ENCODE results near the gene TMEM59L.
A peak's percentile ranks its signal among the peaks of the same experiment; 100 is the strongest.

TMEM59L gene

GRCh38 chr19:18611327-18612050 is 1.2 kb upstream of the TMEM59L start:
- DNase-seq (ENCODE audit: low read depth, low spot score) = no peak
- H3K4me3 ChIP-seq (ENCODE audit: low read depth, low read length) = no peak overlapping the region
- ChIA-PET POLR2A (no interaction called here), CTCF (interaction anchor here (0.6 to 3.5 kb wide), 2 partner anchors 17 to 20 kb away, joined by 4 to 16 read pairs; no protein-coding TSS in a partner anchor)
- TF ChIP-seq, protein P1, sequence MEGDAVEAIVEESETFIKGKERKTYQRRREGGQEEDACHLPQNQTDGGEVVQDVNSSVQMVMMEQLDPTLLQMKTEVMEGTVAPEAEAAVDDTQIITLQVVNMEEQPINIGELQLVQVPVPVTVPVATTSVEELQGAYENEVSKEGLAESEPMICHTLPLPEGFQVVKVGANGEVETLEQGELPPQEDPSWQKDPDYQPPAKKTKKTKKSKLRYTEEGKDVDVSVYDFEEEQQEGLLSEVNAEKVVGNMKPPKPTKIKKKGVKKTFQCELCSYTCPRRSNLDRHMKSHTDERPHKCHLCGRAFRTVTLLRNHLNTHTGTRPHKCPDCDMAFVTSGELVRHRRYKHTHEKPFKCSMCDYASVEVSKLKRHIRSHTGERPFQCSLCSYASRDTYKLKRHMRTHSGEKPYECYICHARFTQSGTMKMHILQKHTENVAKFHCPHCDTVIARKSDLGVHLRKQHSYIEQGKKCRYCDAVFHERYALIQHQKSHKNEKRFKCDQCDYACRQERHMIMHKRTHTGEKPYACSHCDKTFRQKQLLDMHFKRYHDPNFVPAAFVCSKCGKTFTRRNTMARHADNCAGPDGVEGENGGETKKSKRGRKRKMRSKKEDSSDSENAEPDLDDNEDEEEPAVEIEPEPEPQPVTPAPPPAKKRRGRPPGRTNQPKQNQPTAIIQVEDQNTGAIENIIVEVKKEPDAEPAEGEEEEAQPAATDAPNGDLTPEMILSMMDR (IDR thresholded peaks at IDR 0.05; ENCODE audit: insufficient read depth, low read length, missing control alignments) = no peak

- POLR2A ChIA-PET = no interaction called here
- TF ChIP-seq, protein P1 (IDR thresholded peaks at IDR 0.05; ENCODE audit: insufficient read depth, low read length, missing control alignments) = no peak
- H3K4me3 ChIP-seq (ENCODE audit: low read depth, low read length) = peak overlapping the region; percentile 48
- DNase-seq (ENCODE audit: low read depth, low spot score) = no peak
- CTCF ChIA-PET = interaction anchor here (0.6 to 3.5 kb wide), 2 partner anchors 18 to 21 kb away, joined by 4 to 16 read pairs; no protein-coding TSS in a partner anchor
These were observed 459 bp upstream of the TMEM59L start for GRCh38 chr19:18612051-18612771.

GRCh38 chr19:18613589-18614234 is 1.0 kb downstream of the TMEM59L start:
- TF ChIP-seq, protein P1 (IDR thresholded peaks at IDR 0.05; ENCODE audit: insufficient read depth, low read length, missing control alignments) = no peak
- POLR2A ChIA-PET = interaction anchor here (0.5 kb wide), 1 partner anchor 174 kb away, joined by 3 read pairs; no protein-coding TSS in a partner anchor
- no peak overlapping the region for H3K4me3 ChIP-seq (ENCODE audit: low read depth, low read length)
- no peak for DNase-seq (ENCODE audit: low read depth, low spot score)
- CTCF ChIA-PET = interaction anchor here (0.9 to 3.5 kb wide), 2 partner anchors 19 to 234 kb away, joined by 3 to 16 read pairs; no protein-coding TSS in a partner anchor

DNA sequence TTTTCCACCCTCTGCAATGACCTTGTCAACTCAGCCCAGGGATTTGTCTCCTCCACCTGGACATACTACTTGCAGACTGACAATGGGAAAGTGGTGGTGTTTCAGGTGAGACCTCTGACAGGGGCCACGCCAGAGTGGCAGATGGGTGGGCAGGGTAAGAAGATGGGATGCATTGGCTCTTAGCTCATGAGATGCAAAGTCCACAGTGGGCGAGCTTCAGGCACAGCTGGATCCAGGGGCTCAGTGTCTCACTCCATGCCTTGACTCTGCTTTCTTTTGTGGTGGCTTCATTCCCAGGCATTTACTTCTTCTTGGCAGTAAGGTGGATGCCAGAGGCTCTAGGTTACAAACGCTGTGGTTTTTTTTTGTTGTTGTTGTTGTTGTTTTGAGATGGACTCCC is 3.4 kb downstream of the TMEM59L start:
- no peak for DNase-seq (ENCODE audit: low read depth, low spot score)
- TF ChIP-seq, protein P1 (IDR thresholded peaks at IDR 0.05; ENCODE audit: insufficient read depth, low read length, missing control alignments) = no peak
- ChIA-PET POLR2A (no interaction called here), CTCF (interaction anchor here (1.0 to 1.8 kb wide), 2 partner anchors 12 to 231 kb away, joined by 3 to 4 read pairs; no protein-coding TSS in a partner anchor)
- H3K4me3 ChIP-seq (ENCODE audit: low read depth, low read length) = no peak overlapping the region

- no peak for DNase-seq (ENCODE audit: low read depth, low spot score)
- ChIA-PET CTCF (no interaction called here), POLR2A (no interaction called here)
- H3K4me3 ChIP-seq (ENCODE audit: low read depth, low read length) = no peak overlapping the region
- TF ChIP-seq, protein P1 (IDR thresholded peaks at IDR 0.05; ENCODE audit: insufficient read depth, low read length, missing control alignments) = no peak
These were observed 4.9 kb downstream of the TMEM59L start for GRCh38 chr19:18617562-18617961.

DNA sequence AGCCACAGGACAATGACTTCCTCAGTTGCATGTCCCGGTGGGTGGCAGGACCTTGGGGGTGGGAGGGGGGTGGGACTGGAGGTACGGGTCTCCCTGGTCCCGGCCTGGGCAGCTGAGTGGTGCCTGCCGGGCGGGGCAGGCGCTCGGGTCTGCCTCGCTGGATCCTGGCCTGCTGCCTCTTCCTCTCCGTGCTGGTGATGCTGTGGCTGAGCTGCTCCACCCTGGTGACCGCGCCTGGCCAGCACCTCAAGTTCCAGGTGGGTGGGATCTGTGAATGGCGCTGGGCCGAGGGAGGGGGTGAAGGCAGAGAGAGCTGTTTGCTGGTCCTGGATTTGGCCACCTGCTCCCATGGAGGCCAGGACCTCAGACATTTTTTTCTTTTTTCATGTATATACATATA is 5.6 kb downstream of the TMEM59L start:
- no peak for DNase-seq (ENCODE audit: low read depth, low spot score)
- POLR2A ChIA-PET = no interaction called here
- TF ChIP-seq, protein P1 (IDR thresholded peaks at IDR 0.05; ENCODE audit: insufficient read depth, low read length, missing control alignments) = no peak
- CTCF ChIA-PET = no interaction called here
- no peak overlapping the region for H3K4me3 ChIP-seq (ENCODE audit: low read depth, low read length)
